Stomach (tissue), 9 donors: Measurements from ENCODE around the gene ERCC2. TPM values are rescaled to one million over a fixed set of nuclear protein-coding genes. Genes with fewer than 3 reads are reported as not detected.

Source experiments
- DNase-seq, 2 donors: peaks; one replicate each; pipeline versions ENCODE4 v3.0.0 to v3.0.0-alpha.2; 2013 to 2019
- H3K27ac ChIP-seq, 5 donors: fragments of 200-600 bp in 4 of 5; sonication (generic) in 4 of 5; one replicate each; pipeline ENCODE4 v1.5.1; 2013 to 2019; ENCODE audit warnings: mild to moderate bottlenecking in 1 of 5, moderate library complexity in 1 of 5
- H3K27me3 ChIP-seq, 3 donors: fragments of 200-600 bp; sonication (generic); one replicate each; pipeline ENCODE4 v1.5.1; 2017 to 2019; ENCODE audit warnings: mixed run types in 1 of 3
- H3K36me3 ChIP-seq, 4 donors: fragments of 200-600 bp; sonication (generic); 1 replicate in 3 of 4; 2 replicates in 1 of 4; pipeline ENCODE4 v1.5.1; 2016 to 2019
- H3K4me1 ChIP-seq, 4 donors: fragments of 200-600 bp; sonication (generic); one replicate each; pipeline ENCODE4 v1.5.1; 2016 to 2019
- H3K4me3 ChIP-seq, 4 donors: fragments of 200-600 bp; sonication (generic) in 3 of 4; one replicate each; pipeline ENCODE4 v1.5.1; 2016 to 2019; ENCODE audit warnings: mild to moderate bottlenecking in 1 of 4
- H3K9me3 ChIP-seq, 4 donors: fragments of 200-600 bp; sonication (generic); one replicate each; pipeline ENCODE4 v1.5.1; 2016 to 2019
- EP300 ChIP-seq: sonication (generic); formaldehyde crosslinking; IDR thresholded peaks from one replicate; pipeline ENCODE4 v1.6.1; 2017; ENCODE audit warnings: antibody characterized with exemption
- POLR2A ChIP-seq, 4 donors: fragments of 450-650 bp; IDR thresholded peaks; one replicate each; pipeline ENCODE4 v1.6.1; 2016; ENCODE audit warnings: antibody characterized with exemption in 4 of 4, control low read depth in 2 of 4, mild to moderate bottlenecking in 1 of 4, moderate library complexity in 1 of 4
- POLR2AphosphoS5 ChIP-seq, 3 donors: sonication (generic); formaldehyde crosslinking; IDR thresholded peaks; one replicate each; pipeline ENCODE4 v1.6.1; 2016; ENCODE audit warnings: antibody characterized with exemption in 3 of 3
- WGBS, 5 donors: extraction: QIAGEN DNeasy Blood & Tissue Kit in 3 of 5; methylation state at CpG; one replicate each; pipeline versions ENCODE4 v1.1.5 to v1.1.7; 2013 to 2018; 5-methylcytosine and 5-hydroxymethylcytosine counted together
- intact Hi-C: fragments of 100-400 bp; cut with DNase I; formaldehyde crosslinking; loops from one replicate; pipeline ENCODE4 v1.15.1; 2023; ENCODE audit warnings: low total_unique reads
- polyA plus RNA-seq, 3 donors: library from polyadenylated mRNA; stranded (reverse); fragments of 200-250 nt; gene quantifications; one replicate each; pipeline ENCODE4 v1.2.3, GENCODE V29; 2013
- total RNA-seq, 5 donors: library from RNA; depleted of rRNA; stranded (reverse); fragments of >200 nt; gene quantifications; one replicate each; pipeline versions ENCODE4 v1.1.0 to v1.2.3, GENCODE V29; 2014 to 2016
- TF ChIP-seq, protein P1 (sequence below), 7 experiments: fragments of 450-650 bp in 4 of 7; fragments of 200-600 bp in 3 of 7; sonication (generic) in 3 of 7; IDR thresholded peaks; one replicate each; pipeline ENCODE4 v1.5.1; 2016 to 2019; ENCODE audit warnings: antibody characterized with exemption in 7 of 7, control low read depth in 2 of 7, mild to moderate bottlenecking in 1 of 7
- donor health status: healthy with polysubstance abuse.
- donor health status: Bipolar disorder and iron deficiency.
- donor health status: healthy.

Gene ERCC2
- total and polyA plus RNA-seq, 8 donors: 5.3 to 77.3 (median 8.7) TPM

DNA sequence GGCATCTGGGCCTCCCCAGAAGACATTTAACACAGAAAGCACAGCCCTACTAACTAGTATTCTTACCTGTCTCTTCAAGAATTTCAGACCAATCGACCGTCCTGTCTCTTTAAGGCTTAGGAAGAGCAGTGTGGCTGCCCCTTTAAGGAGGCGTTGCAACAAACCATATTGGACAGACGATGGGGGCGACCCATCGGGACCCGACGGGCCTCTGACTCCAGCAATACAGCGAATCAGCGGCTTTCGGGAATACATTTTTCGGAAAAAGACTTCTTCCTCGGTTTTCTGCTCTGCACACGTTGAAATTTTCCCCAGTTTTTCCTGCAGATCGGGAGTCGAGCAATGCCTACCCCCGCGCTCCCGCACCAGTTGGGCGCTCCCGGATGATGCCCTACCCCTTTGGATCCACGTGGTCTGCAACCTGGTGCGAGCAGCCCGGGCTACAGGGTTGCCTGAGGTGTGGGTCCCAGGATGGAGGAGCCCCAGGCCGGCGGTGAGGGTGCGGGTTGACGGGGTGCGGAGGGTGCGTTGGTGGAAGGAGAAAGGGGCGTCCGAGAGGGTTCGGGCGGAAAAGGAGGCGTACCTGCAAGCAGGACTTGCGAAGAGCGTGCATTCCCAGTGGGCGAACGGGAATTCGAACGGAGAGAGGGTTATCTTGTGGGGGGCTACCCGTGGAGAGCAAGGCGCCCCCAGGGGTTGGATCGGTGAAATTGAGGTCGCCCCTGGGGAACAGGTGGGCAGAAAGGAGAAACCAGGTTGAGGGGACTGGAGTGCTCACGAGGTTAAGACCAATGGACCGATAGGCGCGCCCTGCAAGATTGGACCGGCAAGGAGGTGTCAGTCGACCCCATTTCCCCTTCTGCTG is 36.1 kb upstream of the ERCC2 start, which contains the start of gene POLR1G:
Gene POLR1G (plus strand): TSS at position 419 of the 865 bp plus-strand sequence. CDS start 53 bp downstream, at position 472.
- TF ChIP-seq POLR2AphosphoS5 (IDR thresholded peaks at IDR 0.05) (peak; percentile 2 to 62 (median 8)), EP300 (no peak), POLR2A (IDR thresholded peaks at IDR 0.05) (no peak)
- TF ChIP-seq, protein P1, sequence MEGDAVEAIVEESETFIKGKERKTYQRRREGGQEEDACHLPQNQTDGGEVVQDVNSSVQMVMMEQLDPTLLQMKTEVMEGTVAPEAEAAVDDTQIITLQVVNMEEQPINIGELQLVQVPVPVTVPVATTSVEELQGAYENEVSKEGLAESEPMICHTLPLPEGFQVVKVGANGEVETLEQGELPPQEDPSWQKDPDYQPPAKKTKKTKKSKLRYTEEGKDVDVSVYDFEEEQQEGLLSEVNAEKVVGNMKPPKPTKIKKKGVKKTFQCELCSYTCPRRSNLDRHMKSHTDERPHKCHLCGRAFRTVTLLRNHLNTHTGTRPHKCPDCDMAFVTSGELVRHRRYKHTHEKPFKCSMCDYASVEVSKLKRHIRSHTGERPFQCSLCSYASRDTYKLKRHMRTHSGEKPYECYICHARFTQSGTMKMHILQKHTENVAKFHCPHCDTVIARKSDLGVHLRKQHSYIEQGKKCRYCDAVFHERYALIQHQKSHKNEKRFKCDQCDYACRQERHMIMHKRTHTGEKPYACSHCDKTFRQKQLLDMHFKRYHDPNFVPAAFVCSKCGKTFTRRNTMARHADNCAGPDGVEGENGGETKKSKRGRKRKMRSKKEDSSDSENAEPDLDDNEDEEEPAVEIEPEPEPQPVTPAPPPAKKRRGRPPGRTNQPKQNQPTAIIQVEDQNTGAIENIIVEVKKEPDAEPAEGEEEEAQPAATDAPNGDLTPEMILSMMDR (IDR thresholded peaks at IDR 0.05): peak in 1 of 7 experiments; percentile 9
- Histone ChIP-seq H3K27ac (peak within 1 kb of the TSS; percentile 89 to 98 (median 91)), H3K4me3 (peak within 1 kb of the TSS; percentile 65 to 87 (median 80)), H3K4me1 (peaks cover 35 to 57% (median 49%) of the 10 kb centered on the region in 4 donors), H3K9me3 (no peaks in the 10 kb centered on the region), H3K36me3 (peaks cover 0 to 25% (median 12%) of the 10 kb centered on the region in 4 donors), H3K27me3 (peaks cover 0 to 28% (median 13%) of the 10 kb centered on the region in 3 donors)
- 0 to 1% (median 0%) methylated on average over 50 to 51 of the region's 51 CpGs for WGBS, 5 donors
- peak; percentile 78 to 92 for DNase-seq
- intact Hi-C loops: no loop called here

- Histone ChIP-seq H3K27ac (peak overlapping the region; percentile 89 to 98 (median 91)), H3K4me1 (peaks cover 35 to 57% (median 49%) of the 10 kb centered on the region in 4 donors), H3K27me3 (peaks cover 0 to 28% (median 13%) of the 10 kb centered on the region in 3 donors), H3K36me3 (peaks cover 0 to 18% (median 6%) of the 10 kb centered on the region in 4 donors), H3K9me3 (no peaks in the 10 kb centered on the region), H3K4me3 (peak overlapping the region; percentile 65 to 87 (median 80))
- intact Hi-C loops: no loop called here
- peak; percentile 91 to 94 for DNase-seq
- TF ChIP-seq EP300 (peak; percentile 16), POLR2AphosphoS5 (IDR thresholded peaks at IDR 0.05) (peak in 2 of 3 donors; percentile 31 to 38), POLR2A (IDR thresholded peaks at IDR 0.05) (no peak)
- WGBS, 5 donors: 0 to 1% (median 0%) methylated on average over 19 to 48 of the region's 48 CpGs
Measured at GRCh38 chr19:45405435-45406225, 35.3 kb upstream of the ERCC2 start.

GRCh38 chr19:45404557-45405434 is 34.4 kb upstream of the ERCC2 start, which contains the start of gene PPP1R13L:
PPP1R13L (minus strand) TSS chr19:45405069; CDS start chr19:45398318, 6,751 bp downstream.
- TF ChIP-seq POLR2AphosphoS5 (IDR thresholded peaks at IDR 0.05) (peak in 2 of 3 donors; percentile 54 to 60), POLR2A (IDR thresholded peaks at IDR 0.05) (no peak), EP300 (no peak)
- TF ChIP-seq, protein P1 (IDR thresholded peaks at IDR 0.05): no peak
- H3K4me1 ChIP-seq: peaks cover 35 to 57% (median 49%) of the 10 kb centered on the region in 4 donors
- intact Hi-C loops: no loop called here
- peaks cover 0 to 17% (median 6%) of the 10 kb centered on the region in 4 donors for H3K36me3 ChIP-seq
- H3K27ac ChIP-seq: peak within 1 kb of the TSS; percentile 89 to 98 (median 91)
- peak within 1 kb of the TSS; percentile 65 to 87 (median 80) for H3K4me3 ChIP-seq
- peak; percentile 92 to 95 for DNase-seq
- H3K9me3 ChIP-seq: no peaks in the 10 kb centered on the region
- H3K27me3 ChIP-seq: peaks cover 0 to 28% (median 13%) of the 10 kb centered on the region in 3 donors
- WGBS, 5 donors: 3 to 7% (median 4%) methylated on average over 41 to 46 of the region's 46 CpGs
